Activated CD4-positive, alpha-beta memory T cell treated with anti-CD3 and anti-CD28 coated beads for 36 hours (primary cell): ENCODE results near the gene IMMT. TPM values are rescaled to one million over a fixed set of nuclear protein-coding genes. Genes with fewer than 3 reads are reported as not detected.
"Not testable (repeated sequence)": the region's sequence is repeated elsewhere in the genome, so short reads cannot be mapped to it uniquely, and the experiment has no call there.

ENCODE experiments used
- CTCF ChIA-PET: fragments of 350-600 bp; sonication (Branson Sonifier 250); formaldehyde crosslinking; loops from one replicate; lab custom pipeline; 2021; ENCODE audit warnings: antibody characterized with exemption, inconsistent platforms; lab: Charles Lee
- POLR2A ChIA-PET: fragments of 350-600 bp; sonication (Branson Sonifier 250); formaldehyde crosslinking; loops from one replicate; lab custom pipeline; 2021; ENCODE audit warnings: antibody characterized with exemption; lab: Charles Lee
- DNase-seq: peaks from one replicate; pipeline ENCODE4 v3.0.0-alpha.2; 2020
- H3K27ac Mint-ChIP-seq: one replicate; pipeline ENCODE4 v1.8.0; 2021; ENCODE audit warnings: mixed read lengths
- H3K27me3 Mint-ChIP-seq: one replicate; pipeline ENCODE4 v1.8.0; 2021; ENCODE audit warnings: mixed read lengths
- H3K36me3 Mint-ChIP-seq: one replicate; pipeline ENCODE4 v1.8.0; 2021; ENCODE audit warnings: mixed read lengths
- H3K4me1 Mint-ChIP-seq: one replicate; pipeline ENCODE4 v1.8.0; 2021; ENCODE audit warnings: low read depth, mixed read lengths
- H3K4me3 Mint-ChIP-seq: one replicate; pipeline ENCODE4 v1.8.0; 2021; ENCODE audit warnings: mild to moderate bottlenecking, mixed read lengths
- H3K9me3 Mint-ChIP-seq: one replicate; pipeline ENCODE4 v1.8.0; 2021; ENCODE audit warnings: mixed read lengths
- intact Hi-C: fragments of 100-400 bp; cut with micrococcal nuclease; formaldehyde crosslinking; loops from one replicate; pipeline ENCODE4 v1.15.1; 2023
- total RNA-seq, 2 experiments: library from RNA; stranded (reverse); gene quantifications; one replicate each; pipeline ENCODE4 v1.2.3, GENCODE V29; 2021

The IMMT gene
- total RNA-seq, 2 experiments from 2014 or later: 170 to 172 TPM

- H3K27ac Mint-ChIP-seq: no peak overlapping the region
- no peaks in the 10 kb centered on the region for H3K9me3 Mint-ChIP-seq
- no peaks in the 10 kb centered on the region for H3K27me3 Mint-ChIP-seq
- intact Hi-C loops: no loop called here
- H3K4me3 Mint-ChIP-seq: no peak overlapping the region
- H3K36me3 Mint-ChIP-seq: peaks cover 35% of the 10 kb centered on the region
- CTCF ChIA-PET: no interaction called here
- H3K4me1 Mint-ChIP-seq: no peaks in the 10 kb centered on the region
- POLR2A ChIA-PET: no interaction called here
- DNase-seq: no peak
Measured at GRCh38 chr2:86211796-86212188, 16.5 kb upstream of the IMMT start.

GRCh38 chr2:86211033-86211795 lies 16.0 kb upstream of the IMMT start:
- Mint-ChIP-seq H3K36me3 (peaks cover 40% of the 10 kb centered on the region), H3K9me3 (no peaks in the 10 kb centered on the region), H3K4me3 (no peak overlapping the region), H3K4me1 (no peaks in the 10 kb centered on the region), H3K27ac (no peak overlapping the region), H3K27me3 (no peaks in the 10 kb centered on the region)
- CTCF ChIA-PET: no interaction called here
- POLR2A ChIA-PET: no interaction called here
- intact Hi-C loops: no loop called here
- DNase-seq: no peak

GRCh38 chr2:86204458-86204857 lies 9.2 kb upstream of the IMMT start:
- CTCF ChIA-PET: interaction anchor here (1.1 to 2.7 kb wide), 2 partner anchors 10 to 17 kb away, joined by 4 to 10 read pairs; no protein-coding TSS in a partner anchor
- intact Hi-C loops: no loop called here
- H3K36me3 Mint-ChIP-seq: peaks cover 22% of the 10 kb centered on the region

GRCh38 chr2:86203614-86204013 lies 8.4 kb upstream of the IMMT start:
- Mint-ChIP-seq H3K4me3 (no peak overlapping the region), H3K27ac (no peak overlapping the region), H3K4me1 (peaks cover 28% of the 10 kb centered on the region), H3K9me3 (no peaks in the 10 kb centered on the region), H3K36me3 (peaks cover 19% of the 10 kb centered on the region), H3K27me3 (no peaks in the 10 kb centered on the region)
- CTCF ChIA-PET: interaction anchor here (1.1 to 1.2 kb wide), 2 partner anchors 10 to 18 kb away, joined by 3 to 4 read pairs; no protein-coding TSS in a partner anchor
- POLR2A ChIA-PET: interaction anchor here (0.6 kb wide), 2 partner anchors 16 to 170 kb away, joined by 3 to 6 read pairs; no protein-coding TSS in a partner anchor
- intact Hi-C loops: no loop called here
- DNase-seq: no peak

More at GRCh38 chr2:86204458-86204857, 9.2 kb upstream of the IMMT start:
- Mint-ChIP-seq H3K4me1 (peaks cover 26% of the 10 kb centered on the region), H3K9me3 (no peaks in the 10 kb centered on the region), H3K27me3 (no peaks in the 10 kb centered on the region), H3K27ac (no peak overlapping the region), H3K4me3 (no peak overlapping the region)
- POLR2A ChIA-PET: interaction anchor here (0.6 kb wide), 1 partner anchor 169 kb away, joined by 6 read pairs; no protein-coding TSS in a partner anchor
- DNase-seq: no peak

GRCh38 chr2:86202702-86203101 lies 7.4 kb upstream of the IMMT start:
- Mint-ChIP-seq H3K27ac (no peak overlapping the region), H3K4me1 (peaks cover 28% of the 10 kb centered on the region), H3K36me3 (peaks cover 15% of the 10 kb centered on the region), H3K27me3 (no peaks in the 10 kb centered on the region), H3K9me3 (no peaks in the 10 kb centered on the region), H3K4me3 (no peak overlapping the region)
- no peak for DNase-seq
- ChIA-PET POLR2A (interaction anchor here (0.6 kb wide), 1 partner anchor 15 kb away, joined by 3 read pairs; no protein-coding TSS in a partner anchor), CTCF (interaction anchor here (1.2 kb wide), 1 partner anchor 18 kb away, joined by 3 read pairs; no protein-coding TSS in a partner anchor)
- intact Hi-C loops: no loop called here

- CTCF ChIA-PET: interaction anchor here (1.2 kb wide), 1 partner anchor 19 kb away, joined by 3 read pairs; no protein-coding TSS in a partner anchor
- Mint-ChIP-seq H3K9me3 (no peaks in the 10 kb centered on the region), H3K36me3 (peaks cover 15% of the 10 kb centered on the region), H3K4me3 (no peak overlapping the region), H3K4me1 (peaks cover 28% of the 10 kb centered on the region), H3K27me3 (no peaks in the 10 kb centered on the region), H3K27ac (no peak overlapping the region)
- POLR2A ChIA-PET: interaction anchor here (0.6 kb wide), 1 partner anchor 344 kb away, joined by 4 read pairs; no protein-coding TSS in a partner anchor
- DNase-seq: no peak
- intact Hi-C loops: no loop called here
Measured at GRCh38 chr2:86202336-86202692, 7.1 kb upstream of the IMMT start.

GRCh38 chr2:86201671-86202335 lies 6.5 kb upstream of the IMMT start:
- no peak overlapping the region for H3K4me3 Mint-ChIP-seq
- ChIA-PET CTCF (interaction anchor here (0.6 to 1.2 kb wide), 3 partner anchors 18 to 132 kb away, joined by 3 to 5 read pairs (median 3); no protein-coding TSS in a partner anchor), POLR2A (interaction anchor here (0.6 kb wide), 1 partner anchor 344 kb away, joined by 4 read pairs; no protein-coding TSS in a partner anchor)
- intact Hi-C loops: no loop called here
- no peak overlapping the region for H3K27ac Mint-ChIP-seq
- peaks cover 32% of the 10 kb centered on the region for H3K4me1 Mint-ChIP-seq
- no peaks in the 10 kb centered on the region for H3K27me3 Mint-ChIP-seq
- H3K9me3 Mint-ChIP-seq: no peaks in the 10 kb centered on the region
- H3K36me3 Mint-ChIP-seq: peaks cover 12% of the 10 kb centered on the region
- DNase-seq: no peak

GRCh38 chr2:86200564-86200963 lies 5.3 kb upstream of the IMMT start:
- ChIA-PET CTCF (interaction anchor here (1.0 to 1.2 kb wide), 2 partner anchors 19 to 21 kb away, joined by 3 to 5 read pairs; no protein-coding TSS in a partner anchor), POLR2A (interaction anchor here (0.7 kb wide), 1 partner anchor 242 kb away, joined by 3 read pairs; no protein-coding TSS in a partner anchor)
- H3K36me3 Mint-ChIP-seq, H3K27me3 Mint-ChIP-seq, H3K27ac Mint-ChIP-seq, H3K9me3 Mint-ChIP-seq, DNase-seq, intact Hi-C loops: not testable (repeated sequence)
- peak overlapping the region; percentile 74 for H3K4me3 Mint-ChIP-seq
- peaks cover 35% of the 10 kb centered on the region for H3K4me1 Mint-ChIP-seq

- peaks cover 7% of the 10 kb centered on the region for H3K36me3 Mint-ChIP-seq
- H3K9me3 Mint-ChIP-seq: no peaks in the 10 kb centered on the region
- H3K4me3 Mint-ChIP-seq: peak overlapping the region; percentile 96
- no peaks in the 10 kb centered on the region for H3K27me3 Mint-ChIP-seq
- no peak for DNase-seq
- intact Hi-C loops: loop anchor here (5.0 to 10.0 kb wide), 4 partner anchors 165 to 422 kb away; partner anchors contain the start of genes CHMP3 and RNF103
- CTCF ChIA-PET: interaction anchor here (0.8 to 1.3 kb wide), 2 partner anchors 86 to 166 kb away, joined by 3 read pairs; no protein-coding TSS in a partner anchor
- H3K27ac Mint-ChIP-seq: peak overlapping the region; percentile 90
- H3K4me1 Mint-ChIP-seq: peaks cover 35% of the 10 kb centered on the region
- POLR2A ChIA-PET: interaction anchor here (0.7 kb wide), 1 partner anchor 243 kb away, joined by 3 read pairs; no protein-coding TSS in a partner anchor
Measured at GRCh38 chr2:86199834-86200177, 4.5 kb upstream of the IMMT start.

GRCh38 chr2:86195808-86196387 lies 636 bp upstream of the IMMT start:
- no peak for DNase-seq
- Mint-ChIP-seq H3K27ac (peak overlapping the region; percentile 88), H3K36me3 (peaks cover 11% of the 10 kb centered on the region), H3K4me1 (peaks cover 38% of the 10 kb centered on the region), H3K27me3 (no peaks in the 10 kb centered on the region), H3K9me3 (no peaks in the 10 kb centered on the region), H3K4me3 (peak overlapping the region; percentile 91)
- CTCF ChIA-PET: interaction anchor here (1.2 kb wide), 1 partner anchor 25 kb away, joined by 3 read pairs; no protein-coding TSS in a partner anchor
- intact Hi-C loops: loop anchor here (1.0 to 10.0 kb wide), 6 partner anchors 89 to 426 kb away; partner anchors contain the start of genes CHMP3, PTCD3 and RNF103
- POLR2A ChIA-PET: interaction anchor here (0.8 to 1.6 kb wide), 6 partner anchors 11 to 246 kb away, joined by 3 to 10 read pairs (median 7); partner anchors contain the start of genes KDM3A, POLR1A and PTCD3

GRCh38 chr2:86194751-86195054 lies 559 bp downstream of the IMMT start:
- DNase-seq: no peak
- POLR2A ChIA-PET: interaction anchor here (0.7 to 1.6 kb wide), 5 partner anchors 14 to 867 kb away, joined by 3 to 8 read pairs (median 6); partner anchors contain the start of genes KDM3A, POLR1A, PTCD3 and TGOLN2
- Mint-ChIP-seq H3K27ac (peak overlapping the region; percentile 88), H3K27me3 (no peaks in the 10 kb centered on the region), H3K4me1 (peaks cover 44% of the 10 kb centered on the region), H3K9me3 (no peaks in the 10 kb centered on the region), H3K36me3 (peaks cover 19% of the 10 kb centered on the region), H3K4me3 (peak overlapping the region; percentile 91)
- intact Hi-C loops: loop anchor here (1.0 to 10.0 kb wide), 7 partner anchors 8 to 428 kb away; partner anchors contain the start of genes CHMP3, PTCD3 and RNF103
- CTCF ChIA-PET: interaction anchor here (0.9 to 1.7 kb wide), 3 partner anchors 9 to 106 kb away, joined by 3 to 4 read pairs (median 4); no protein-coding TSS in a partner anchor
